CD4-positive, alpha-beta T cell treated with Interleukin-12 subunit alpha and Interleukin-12 subunit beta, for 1 hour (primary cell): ENCODE data around the gene ALS2CL.

Source experiments
- DNase-seq: peaks from one replicate; pipeline ENCODE4 v3.0.0-alpha.2; 2020

ALS2CL gene

GRCh38 chr3:46701181-46701939 is 7.9 kb upstream of the ALS2CL start, which contains the start of gene TMIE:
Gene TMIE (plus strand): TSS chr3:46701392. CDS start chr3:46701488, 96 bp downstream.
- DNase-seq, result no peak

GRCh38 chr3:46700772-46701171 is 7.3 kb upstream of the ALS2CL start:
- DNase-seq, result no peak

DNA sequence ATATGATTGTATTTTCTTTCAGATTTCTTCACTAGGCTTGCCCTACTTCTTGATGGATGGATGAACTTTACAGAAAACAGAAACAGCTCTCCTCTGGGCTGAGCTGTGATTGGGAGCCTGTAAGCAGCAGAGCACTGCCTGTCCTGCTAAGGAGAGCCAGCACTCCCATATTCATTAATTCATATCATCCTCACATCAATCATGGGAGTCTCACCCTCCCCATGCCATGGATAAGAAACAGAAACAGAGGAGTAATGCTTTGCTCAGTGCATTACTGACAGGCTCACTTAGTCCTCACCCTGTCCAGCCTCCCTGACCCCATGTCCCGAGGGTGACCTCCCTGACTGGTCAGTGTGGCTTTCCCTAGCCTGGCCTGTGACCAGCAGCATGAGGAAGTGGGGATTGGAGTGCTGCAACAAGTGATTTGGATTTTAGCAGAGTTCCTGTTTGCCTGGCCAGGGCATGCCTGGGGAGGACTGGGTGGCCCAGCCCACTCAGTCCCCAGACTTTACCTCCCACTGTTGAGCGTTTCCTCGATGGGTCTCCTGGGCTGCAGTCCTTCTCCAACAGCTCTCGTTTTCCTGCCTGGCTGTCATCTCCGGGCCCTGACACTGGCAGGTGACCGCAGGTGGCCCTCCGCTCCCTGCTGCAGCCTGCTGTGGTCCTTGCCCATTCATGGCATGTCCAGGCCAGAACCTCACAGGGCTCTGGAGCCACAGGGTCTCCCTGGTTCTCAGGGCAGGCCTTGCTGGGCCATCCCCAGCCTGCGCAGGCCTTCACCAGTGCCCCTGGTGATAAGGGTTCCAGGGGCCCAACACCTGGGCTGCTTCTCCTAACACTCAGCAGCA is 6.4 kb upstream of the ALS2CL start:
- no peak for DNase-seq

- no peak for DNase-seq
These were observed 2.7 kb upstream of the ALS2CL start for GRCh38 chr3:46695962-46696894.

DNA sequence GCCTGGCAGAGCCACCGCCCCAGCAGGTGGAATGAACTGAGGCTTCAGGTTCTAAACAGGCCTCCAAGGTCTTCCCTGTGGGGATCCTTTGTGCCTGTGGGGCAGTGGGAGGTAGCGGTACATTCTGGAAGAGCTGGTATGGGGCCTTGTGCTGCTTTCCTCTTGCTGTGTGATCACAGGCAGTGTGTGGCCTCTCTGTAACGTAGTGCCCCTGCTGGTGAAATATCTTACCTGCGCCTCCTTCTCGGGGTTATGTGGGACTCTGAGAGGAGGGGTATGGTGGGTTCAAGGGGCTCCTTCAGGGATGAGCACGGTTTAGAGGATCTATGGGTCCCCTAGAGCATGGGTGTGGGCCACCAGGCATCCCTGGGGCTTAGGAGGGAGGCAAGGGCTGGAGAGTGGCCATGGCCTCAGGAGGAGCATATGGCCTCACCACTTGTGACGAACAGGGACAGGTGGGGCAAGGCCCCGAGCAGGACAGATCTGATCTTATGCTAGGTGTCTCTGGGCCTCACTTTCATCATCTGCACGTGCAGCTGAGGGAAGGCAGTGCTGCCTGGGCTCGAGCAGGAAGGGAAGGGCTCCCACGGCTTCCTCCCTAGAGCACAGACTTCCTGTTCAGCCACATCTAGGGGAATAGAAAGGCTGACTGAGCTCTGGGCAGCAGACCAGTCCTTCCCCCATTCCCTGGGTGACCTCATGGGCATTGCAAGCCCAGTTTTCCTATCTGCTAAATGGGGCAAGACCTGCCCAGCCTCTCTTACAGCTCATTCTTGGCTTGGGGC is 1.9 kb upstream of the ALS2CL start:
- peak; percentile 54 for DNase-seq

DNA sequence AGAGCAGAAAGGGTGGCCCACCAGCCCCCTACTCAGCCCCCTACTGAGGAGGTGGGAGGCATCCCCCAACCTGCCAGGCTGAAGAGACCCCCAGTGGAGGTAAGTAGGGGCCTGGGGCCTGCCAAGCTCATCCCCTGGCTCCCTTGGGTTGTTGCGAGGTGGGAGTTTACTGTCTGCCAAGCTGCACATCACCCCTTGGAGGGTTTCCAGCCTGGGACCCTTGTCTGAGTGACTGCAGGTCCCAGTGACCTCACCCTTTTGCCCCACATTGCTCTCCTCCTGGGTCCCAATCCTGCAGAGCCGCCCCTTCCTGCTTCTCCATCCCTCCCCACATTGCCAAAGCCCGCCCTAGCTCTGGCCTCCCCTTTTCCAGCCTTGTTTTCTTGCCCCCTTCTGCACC is 1.0 kb upstream of the ALS2CL start:
- DNase-seq, result no peak

DNA sequence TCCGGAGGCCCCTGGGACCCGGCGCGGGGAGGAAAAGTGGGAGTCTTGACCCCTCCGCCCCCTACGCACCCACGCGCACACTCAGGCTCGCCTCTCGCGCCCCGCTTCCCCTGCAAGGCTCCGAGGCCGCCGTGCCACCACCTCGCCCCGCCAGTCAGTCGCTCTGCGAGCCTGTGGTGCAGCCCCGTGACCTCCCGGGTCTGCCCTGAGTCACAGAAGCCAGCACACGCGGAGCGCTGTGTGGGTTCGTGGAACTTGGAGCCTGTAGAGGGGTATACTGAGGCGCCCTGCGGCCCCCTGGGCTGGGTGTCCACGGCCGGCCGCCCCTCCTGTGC is 380 bp upstream of the ALS2CL start:
- DNase-seq, result no peak

DNA sequence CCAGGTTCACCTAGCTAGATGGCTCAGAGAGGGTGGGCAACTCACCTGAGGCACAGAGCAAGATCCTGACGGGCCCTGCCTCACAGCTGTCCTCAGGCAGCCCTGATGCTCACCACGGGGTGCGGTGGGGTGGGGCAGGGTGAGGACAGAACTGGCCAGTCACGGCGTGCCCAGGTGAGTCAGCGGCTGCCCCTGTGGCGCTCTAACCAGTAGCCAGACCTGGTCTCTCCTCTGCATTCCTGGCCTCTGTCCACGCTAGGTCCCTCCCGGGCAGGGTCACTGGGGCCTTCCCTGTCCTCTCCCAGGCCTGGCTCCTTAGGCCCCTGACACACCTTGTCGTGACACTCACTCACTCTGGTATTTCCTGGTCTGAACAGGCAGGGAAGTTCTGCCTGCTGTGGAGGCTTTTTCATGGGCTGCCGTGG is 901 bp downstream of the ALS2CL start:
- DNase-seq, result no peak

DNA sequence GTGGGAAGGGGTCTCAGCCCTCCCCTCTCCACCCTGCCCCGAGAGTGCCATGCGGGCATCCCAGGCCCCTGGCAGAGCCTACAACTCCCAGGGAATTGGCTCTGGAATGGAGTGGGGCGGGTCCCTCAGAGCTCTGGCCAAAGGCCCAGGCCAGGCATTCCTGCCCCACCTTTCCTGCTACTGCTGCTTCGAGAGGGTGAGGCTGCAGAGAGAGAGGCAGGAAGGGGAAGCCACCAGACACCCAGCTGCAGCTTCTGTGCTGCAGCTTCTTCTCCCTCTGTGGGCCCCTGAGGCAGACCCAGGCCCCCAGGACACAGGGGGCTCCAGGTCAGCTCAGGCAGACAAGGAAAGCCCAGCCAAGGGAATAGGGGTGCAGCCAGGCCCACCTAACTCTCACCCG is 2.7 kb downstream of the ALS2CL start:
- DNase-seq, result no peak

- DNase-seq, result no peak
These were observed 8.0 kb downstream of the ALS2CL start for GRCh38 chr3:46685446-46685845.

DNA sequence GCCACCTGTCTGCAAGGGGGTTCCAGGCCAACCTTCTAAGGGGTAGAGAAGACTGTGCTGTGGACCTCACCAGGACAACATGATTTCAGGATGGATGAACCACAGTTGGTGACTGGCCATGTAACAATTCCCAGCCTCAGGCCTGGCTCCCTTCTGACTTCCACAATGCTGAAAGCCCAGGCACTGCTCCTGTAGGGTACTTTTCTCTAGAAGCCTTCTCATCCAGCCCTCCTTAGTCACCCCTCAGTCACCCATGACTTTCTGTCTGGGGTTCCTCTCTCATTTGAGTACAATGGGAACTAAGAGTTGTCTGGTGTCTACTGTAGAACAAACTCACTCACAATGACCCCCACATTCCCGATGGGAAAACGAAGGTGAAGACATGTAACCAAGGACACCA is 8.6 kb downstream of the ALS2CL start:
- no peak for DNase-seq

DNA sequence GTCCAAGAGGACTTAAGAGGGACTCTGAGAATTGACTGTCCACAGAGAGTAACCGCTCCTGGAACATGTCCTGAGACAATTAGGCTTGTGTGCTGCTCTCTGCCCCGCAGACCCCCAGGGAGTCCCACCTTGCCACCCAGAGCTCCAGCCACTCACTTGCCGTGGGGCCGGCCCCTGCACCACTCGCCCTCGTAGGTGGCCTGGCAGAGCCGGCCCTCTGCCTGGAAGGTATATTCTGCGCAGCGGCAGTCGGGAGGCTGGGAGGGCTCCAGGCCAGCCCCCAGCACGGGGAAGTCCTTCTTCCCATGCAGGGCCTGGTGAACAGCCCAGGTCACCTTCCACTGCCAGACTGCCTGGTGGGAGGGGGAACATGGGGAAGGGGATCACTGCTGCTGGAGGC is 10.5 kb downstream of the ALS2CL start:
- DNase-seq, result no peak

- no peak for DNase-seq
These were observed 11.5 kb downstream of the ALS2CL start for GRCh38 chr3:46681856-46682540.

- no peak for DNase-seq
These were observed 12.1 kb downstream of the ALS2CL start for GRCh38 chr3:46681387-46681786.

DNA sequence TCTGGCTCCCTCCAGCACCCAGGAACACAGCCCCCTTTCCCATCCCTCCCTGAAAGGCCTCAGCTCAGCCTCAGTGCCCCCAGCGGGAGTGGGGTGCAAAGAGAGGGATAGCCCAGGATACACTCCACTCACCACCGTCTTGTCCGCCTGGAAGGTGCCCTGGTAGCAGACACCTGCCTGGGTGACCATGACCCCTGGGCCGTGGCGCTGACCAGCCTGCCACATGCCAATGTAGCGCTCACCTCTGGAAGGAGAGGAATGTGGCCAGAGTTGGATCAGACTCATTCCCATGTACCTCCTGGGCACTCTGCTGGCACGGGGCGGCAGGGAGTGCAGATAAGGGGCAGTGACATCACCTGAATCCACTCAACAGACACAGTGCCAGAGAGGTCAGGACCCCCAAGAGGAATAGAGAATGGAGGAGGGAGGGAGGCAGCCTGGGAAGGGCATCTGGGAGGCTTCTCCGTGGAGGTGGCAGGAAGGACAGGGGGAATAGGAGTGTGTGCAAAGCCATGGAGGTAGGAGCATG is 13.1 kb downstream of the ALS2CL start:
- DNase-seq, result no peak

DNA sequence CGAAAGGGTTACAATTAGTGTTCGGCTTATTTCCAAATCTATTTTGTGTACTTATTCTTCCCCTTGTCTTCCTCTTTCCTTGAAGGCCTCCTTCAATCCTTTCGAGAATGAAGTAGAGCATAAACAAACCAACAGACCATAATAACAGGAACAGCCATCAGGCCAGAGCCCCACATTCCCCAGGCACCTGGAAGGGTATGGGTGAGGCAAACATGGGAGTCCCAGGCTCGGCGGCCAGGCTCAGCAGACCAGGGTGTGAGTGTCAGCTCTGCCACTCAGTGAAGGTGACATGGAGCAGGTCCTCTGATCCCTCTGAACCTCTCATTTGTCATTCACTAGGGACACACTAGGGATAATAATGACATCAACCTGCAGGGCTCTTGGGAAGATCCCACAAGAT is 13.8 kb downstream of the ALS2CL start:
- no peak for DNase-seq

DNA sequence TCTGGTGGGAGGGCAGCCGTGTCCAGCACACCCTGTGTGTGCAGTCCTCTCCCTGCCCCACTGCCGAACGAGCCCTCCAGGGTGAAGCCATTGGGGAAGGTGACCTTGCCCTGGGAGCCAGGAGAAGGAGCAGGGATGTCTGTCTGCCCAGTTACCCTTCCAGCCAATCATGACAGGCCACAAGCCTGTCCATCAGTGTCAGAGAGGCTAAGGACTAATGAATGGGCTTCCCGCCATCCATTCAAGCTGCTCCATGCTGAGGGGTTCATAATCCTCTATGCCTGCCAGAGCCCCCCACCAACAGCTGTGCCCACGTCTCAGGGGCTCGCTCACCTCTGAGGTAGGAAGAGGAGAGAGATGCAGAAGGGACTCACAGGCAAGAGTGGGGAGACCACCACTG is 15.2 kb downstream of the ALS2CL start:
- DNase-seq, result no peak

- DNase-seq, result no peak
These were observed 16.1 kb downstream of the ALS2CL start for GRCh38 chr3:46677411-46677726.

DNA sequence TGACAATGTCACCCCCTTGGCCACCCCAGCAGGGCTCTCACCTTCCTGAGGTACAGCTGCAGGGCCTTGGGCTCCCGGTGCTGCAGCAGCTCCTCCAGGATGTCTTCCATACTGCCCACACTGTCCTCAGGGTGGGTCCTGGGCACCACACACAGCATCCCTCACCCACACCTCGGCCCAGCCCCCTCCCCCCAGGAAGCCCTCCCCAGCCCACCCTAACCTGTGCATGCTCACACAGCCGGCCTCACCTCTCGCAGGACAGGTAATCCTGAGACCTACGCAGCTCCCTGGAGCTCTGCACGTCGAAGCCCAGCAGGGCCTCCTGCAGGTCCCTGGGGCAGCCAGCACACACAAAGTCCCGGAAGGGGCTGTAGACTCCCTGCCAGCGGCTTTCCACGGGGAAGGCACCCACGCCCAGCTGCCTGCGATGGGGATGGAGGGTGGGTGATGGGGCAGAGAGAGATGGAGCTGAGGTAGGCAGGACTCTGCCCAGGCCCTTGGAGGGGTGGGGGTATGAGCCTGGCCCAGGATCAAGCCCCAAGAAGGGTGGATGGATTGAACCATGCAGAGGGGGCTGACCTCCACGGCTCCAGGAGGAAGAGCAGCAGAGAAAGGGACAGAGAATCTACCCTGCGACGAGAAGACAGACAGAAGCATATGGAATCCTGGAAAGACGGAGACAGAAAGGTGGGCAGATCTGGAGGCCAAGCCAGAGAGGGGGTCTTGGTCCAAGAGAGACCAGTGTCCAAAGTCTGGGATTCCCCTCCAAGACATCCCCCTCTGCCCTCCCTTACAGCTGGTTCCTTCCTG is 16.7 kb downstream of the ALS2CL start:
- DNase-seq, result no peak

- no peak for DNase-seq
These were observed 17.5 kb downstream of the ALS2CL start for GRCh38 chr3:46675843-46676567.
